SJSA1 (cell line): ENCODE results near the gene RELT. TPM values are rescaled to one million over a fixed set of nuclear protein-coding genes. Genes with fewer than 3 reads are reported as not detected.

Experiments used
- DNase-seq, 2 experiments: peaks; one replicate each; pipeline ENCODE4 v3.0.0-alpha.2; 2015 to 2020; ENCODE audit warnings: low spot score in 2 of 2, low read depth in 1 of 2
- H3K27ac ChIP-seq: fragments of 250-450 bp; sonication (Bioruptor Pico); 2 replicates; pipeline ENCODE4 v1.5.1; 2020; ENCODE audit warnings: mild to moderate bottlenecking, moderate library complexity
- H3K27me3 ChIP-seq: fragments of 250-450 bp; sonication (Bioruptor Pico); replicated peaks from 2 replicates; pipeline ENCODE4 v1.5.1; 2020; ENCODE audit warnings: mild to moderate bottlenecking, moderate library complexity
- H3K36me3 ChIP-seq: fragments of 250-450 bp; sonication (Bioruptor Pico); 2 replicates; pipeline ENCODE4 v1.5.1; 2020; ENCODE audit warnings: mild to moderate bottlenecking
- H3K4me1 ChIP-seq: fragments of 250-450 bp; sonication (Bioruptor Pico); replicated peaks from 2 replicates; pipeline ENCODE4 v1.6.1; 2021; ENCODE audit warnings: mild to moderate bottlenecking
- H3K4me3 ChIP-seq: fragments of 250-450 bp; sonication (Bioruptor Pico); 2 replicates; pipeline ENCODE4 v1.5.1; 2020; ENCODE audit warnings: mild to moderate bottlenecking
- H3K9me3 ChIP-seq: fragments of 250-450 bp; sonication (Bioruptor Pico); replicated peaks from 2 replicates; pipeline ENCODE4 v1.5.1; 2020; ENCODE audit warnings: mild to moderate bottlenecking
- total RNA-seq: library from RNA; depleted of rRNA; stranded (reverse); fragments of >200 nt; shearing (Covaris generic); gene quantifications from 2 replicates; pipeline ENCODE4 v1.2.3, GENCODE V29; 2014

RELT gene
- total RNA-seq, 1 experiment from 2014 or later: 13.2 TPM

DNA sequence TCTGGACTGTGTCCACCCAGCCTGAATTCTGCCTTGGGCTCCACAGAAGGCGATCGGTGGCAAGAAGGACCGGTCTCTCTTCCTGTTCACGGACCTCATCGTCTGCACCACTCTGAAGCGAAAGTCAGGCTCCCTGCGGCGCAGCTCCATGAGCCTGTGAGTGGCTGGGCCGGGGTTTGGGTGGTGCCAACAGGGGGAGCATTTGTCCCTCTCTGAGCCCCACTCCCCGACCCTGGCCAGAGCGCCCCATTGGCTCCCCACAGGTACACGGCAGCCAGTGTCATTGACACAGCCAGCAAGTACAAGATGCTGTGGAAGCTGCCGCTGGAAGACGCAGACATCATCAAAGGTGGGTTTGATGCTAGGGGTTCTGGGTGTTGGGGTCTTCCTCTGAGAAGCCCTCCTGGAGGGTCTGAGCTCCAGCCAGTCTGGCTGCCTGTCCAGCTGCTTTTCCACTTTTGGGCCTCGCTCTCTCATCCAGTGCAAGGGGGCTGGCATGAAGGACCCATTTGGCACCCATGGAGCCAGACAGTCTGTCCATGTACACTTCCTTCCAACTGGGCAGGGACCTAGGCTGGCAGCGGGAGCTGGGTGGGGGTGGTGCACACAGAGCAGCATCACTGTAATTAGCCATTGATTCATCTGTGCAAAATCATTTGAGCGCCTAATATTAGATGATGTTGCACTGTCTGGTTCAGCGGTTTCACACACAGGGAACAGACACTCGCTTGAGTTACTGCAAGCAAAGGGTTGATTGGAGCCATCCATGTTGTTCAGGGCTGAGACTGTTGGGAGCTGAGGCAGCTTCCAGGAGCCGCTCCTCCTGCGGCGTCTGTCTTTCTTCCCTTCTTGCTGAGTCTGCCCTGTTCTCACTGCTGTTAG is 19.0 kb upstream of the RELT start:
- H3K4me1 ChIP-seq: no peaks in the 10 kb centered on the region
- peaks cover 19% of the 10 kb centered on the region for H3K36me3 ChIP-seq

DNA sequence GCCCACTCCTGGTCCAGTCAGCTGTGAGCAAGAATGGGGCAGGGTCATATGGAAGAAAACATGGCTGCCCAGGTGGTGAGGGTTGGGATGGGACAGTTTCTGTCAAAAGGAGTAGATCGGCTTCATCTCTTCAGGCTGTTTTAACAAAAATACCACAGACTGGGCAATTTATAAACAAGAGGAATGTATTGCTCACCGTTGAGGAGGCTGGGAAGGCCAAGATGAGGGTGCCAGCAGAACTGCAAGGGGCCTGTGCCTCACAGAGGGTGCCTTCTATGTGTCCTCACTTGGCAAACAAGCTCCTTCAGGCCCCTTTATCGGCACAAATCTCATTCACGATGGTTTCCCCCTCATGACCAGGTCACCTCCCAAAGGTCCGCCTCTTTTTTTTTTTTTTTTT is 18.1 kb upstream of the RELT start:
- DNase-seq: no peak
- Histone ChIP-seq H3K4me3 (no peak overlapping the region), H3K36me3 (peaks cover 28% of the 10 kb centered on the region), H3K27ac (no peak overlapping the region), H3K4me1 (no peaks in the 10 kb centered on the region), H3K9me3 (no peaks in the 10 kb centered on the region), H3K27me3 (no peaks in the 10 kb centered on the region)

More for the DNA sequence above, 19.0 kb upstream of the RELT start:
- Histone ChIP-seq H3K9me3 (no peaks in the 10 kb centered on the region), H3K27ac (no peak overlapping the region), H3K4me3 (no peak overlapping the region), H3K27me3 (no peaks in the 10 kb centered on the region)
- DNase-seq: no peak

DNA sequence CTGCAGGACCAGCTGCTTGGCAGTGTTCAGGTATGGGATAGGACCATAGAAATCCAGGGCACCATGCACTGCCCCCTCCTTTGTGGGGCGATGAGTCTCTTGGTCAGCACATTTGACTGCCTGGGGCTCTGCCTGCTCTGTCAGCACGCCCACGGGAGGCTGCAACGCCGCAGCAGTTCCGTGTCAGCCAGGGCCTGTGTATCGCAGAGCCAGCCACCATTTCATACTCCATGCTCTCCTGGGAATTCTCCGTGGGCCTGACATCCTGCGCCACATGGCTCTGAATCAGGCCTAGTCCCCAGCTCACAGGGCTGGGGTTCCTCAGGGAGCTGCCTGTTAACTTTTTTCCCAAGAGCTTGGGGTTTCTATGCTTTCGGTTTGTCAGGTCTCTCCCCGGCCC is 16.9 kb upstream of the RELT start:
- no peaks in the 10 kb centered on the region for H3K9me3 ChIP-seq
- no peak overlapping the region for H3K4me3 ChIP-seq
- no peak overlapping the region for H3K27ac ChIP-seq
- no peaks in the 10 kb centered on the region for H3K4me1 ChIP-seq
- H3K27me3 ChIP-seq: no peaks in the 10 kb centered on the region
- peaks cover 37% of the 10 kb centered on the region for H3K36me3 ChIP-seq
- DNase-seq: no peak

DNA sequence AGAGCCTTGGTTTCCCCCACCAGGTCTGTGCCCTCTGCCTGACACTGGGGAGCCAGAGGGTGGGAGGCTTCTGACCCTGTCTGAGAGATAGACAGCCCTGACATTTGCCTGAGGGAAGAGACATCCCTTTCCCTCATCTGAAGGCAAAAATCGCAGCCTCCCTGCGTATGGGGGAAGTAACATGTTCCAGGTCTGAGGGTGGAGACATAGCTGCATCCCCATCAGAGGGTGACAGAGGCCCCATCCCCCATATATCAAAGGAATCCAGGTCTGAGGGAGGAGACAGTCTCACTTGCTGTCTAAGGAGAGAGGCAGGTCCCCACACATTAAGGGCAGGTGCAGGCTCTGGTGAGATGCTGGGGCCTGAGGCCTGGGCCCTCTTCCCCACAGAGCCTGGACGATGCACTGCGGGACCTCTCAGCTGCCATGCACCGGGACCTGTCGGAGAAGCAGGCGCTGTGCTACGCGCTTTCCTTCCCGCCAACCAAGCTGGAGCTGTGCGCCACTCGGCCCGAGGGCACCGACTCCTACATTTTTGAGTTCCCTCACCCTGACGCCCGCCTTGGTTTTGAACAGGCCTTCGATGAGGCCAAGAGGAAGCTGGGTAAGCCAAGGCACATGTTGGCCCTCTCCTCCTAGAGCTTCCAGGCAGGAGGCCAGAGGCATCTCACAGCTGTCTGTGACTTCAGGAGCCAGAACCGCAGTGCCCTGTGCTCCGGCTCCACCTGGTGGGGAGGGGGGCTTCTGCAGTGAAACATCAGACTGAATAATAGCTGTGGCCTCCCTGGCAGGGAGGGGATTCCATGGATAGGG is 16.1 kb upstream of the RELT start:
- no peak for DNase-seq
- H3K9me3 ChIP-seq: no peaks in the 10 kb centered on the region
- peaks cover 41% of the 10 kb centered on the region for H3K36me3 ChIP-seq
- no peaks in the 10 kb centered on the region for H3K27me3 ChIP-seq
- H3K4me3 ChIP-seq: no peak overlapping the region
- H3K4me1 ChIP-seq: no peaks in the 10 kb centered on the region
- H3K27ac ChIP-seq: no peak overlapping the region

DNA sequence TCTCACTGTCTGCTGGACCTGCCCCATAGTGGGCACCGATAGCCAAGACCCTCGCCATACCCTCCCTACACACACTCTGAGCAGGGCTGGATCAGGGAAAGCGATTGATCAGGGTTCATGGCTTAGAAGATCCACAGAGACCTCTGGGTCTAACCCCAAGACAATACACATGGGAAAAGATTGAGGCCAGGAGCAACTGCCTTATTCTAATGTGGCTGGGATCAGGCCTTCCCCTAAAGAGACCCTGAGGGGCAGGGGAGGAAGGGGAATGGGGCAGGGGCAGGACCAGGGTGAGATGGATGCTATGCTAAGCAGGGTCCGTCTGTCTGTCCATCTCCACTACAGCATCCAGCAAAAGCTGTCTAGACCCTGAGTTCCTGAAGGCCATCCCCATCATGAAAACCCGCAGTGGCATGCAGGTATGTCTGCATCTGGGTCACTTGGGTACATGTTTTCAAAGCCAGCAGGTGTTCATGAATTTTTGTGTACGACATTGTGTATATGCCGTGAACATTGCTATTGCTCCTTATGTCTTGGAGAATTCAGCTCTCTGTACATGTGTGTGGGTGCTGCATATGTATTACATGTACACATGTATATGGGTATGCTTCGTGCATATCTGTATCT is 15.3 kb upstream of the RELT start:
- H3K4me3 ChIP-seq: no peak overlapping the region
- DNase-seq: no peak
- no peak overlapping the region for H3K27ac ChIP-seq
- no peaks in the 10 kb centered on the region for H3K27me3 ChIP-seq
- no peaks in the 10 kb centered on the region for H3K9me3 ChIP-seq
- H3K4me1 ChIP-seq: no peaks in the 10 kb centered on the region
- H3K36me3 ChIP-seq: peaks cover 46% of the 10 kb centered on the region

DNA sequence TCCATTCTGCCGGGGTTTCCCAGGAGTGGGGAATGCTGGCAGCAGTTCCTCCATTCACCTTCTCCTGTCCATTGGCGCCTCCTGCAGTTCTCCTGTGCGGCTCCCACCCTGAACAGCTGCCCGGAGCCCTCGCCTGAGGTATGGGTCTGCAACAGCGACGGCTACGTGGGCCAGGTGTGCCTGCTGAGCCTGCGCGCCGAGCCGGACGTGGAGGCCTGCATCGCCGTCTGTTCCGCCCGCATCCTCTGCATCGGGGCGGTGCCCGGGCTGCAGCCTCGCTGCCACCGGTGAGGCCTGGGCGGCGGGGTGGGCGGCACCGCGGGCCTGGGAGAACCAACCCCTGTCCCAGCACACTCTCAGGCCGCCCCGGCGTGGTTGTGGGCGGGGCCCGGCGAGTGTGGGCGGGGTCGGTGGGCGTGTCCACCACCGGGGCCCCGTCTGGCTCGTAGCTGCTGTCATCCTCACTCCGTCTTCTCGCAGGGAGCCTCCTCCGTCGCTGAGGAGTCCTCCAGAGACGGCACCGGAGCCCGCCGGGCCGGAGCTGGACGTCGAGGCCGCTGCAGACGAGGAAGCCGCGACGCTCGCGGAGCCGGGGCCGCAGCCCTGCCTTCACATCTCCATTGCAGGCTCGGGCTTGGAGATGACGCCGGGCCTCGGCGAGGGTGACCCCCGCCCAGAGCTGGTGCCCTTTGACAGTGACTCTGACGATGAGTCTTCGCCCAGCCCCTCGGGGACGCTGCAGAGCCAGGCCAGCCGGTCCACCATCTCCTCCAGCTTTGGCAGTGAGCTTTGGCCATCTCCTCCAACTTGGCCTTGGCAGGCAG is 14.0 kb upstream of the RELT start:
- DNase-seq: no peak
- Histone ChIP-seq H3K27ac (no peak overlapping the region), H3K36me3 (peaks cover 44% of the 10 kb centered on the region), H3K27me3 (no peaks in the 10 kb centered on the region), H3K4me3 (no peak overlapping the region), H3K9me3 (no peaks in the 10 kb centered on the region), H3K4me1 (no peaks in the 10 kb centered on the region)

DNA sequence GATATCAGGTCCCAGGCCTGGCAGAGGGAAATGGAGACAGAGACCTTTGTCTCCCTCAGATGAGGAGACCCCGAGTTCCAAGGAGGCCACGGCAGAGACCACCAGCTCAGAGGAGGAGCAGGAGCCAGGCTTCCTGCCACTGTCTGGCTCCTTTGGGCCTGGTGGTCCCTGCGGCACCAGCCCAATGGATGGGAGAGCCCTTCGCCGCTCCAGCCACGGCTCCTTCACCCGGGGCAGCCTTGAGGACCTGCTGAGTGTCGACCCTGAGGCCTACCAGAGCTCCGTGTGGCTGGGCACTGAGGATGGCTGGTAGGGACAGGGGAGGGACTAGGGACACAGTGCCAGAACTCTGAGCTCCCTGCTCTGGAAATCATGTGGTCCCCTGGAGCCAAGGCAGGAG is 13.1 kb upstream of the RELT start:
- Histone ChIP-seq H3K27ac (no peak overlapping the region), H3K4me3 (no peak overlapping the region), H3K36me3 (peaks cover 44% of the 10 kb centered on the region), H3K9me3 (no peaks in the 10 kb centered on the region), H3K4me1 (no peaks in the 10 kb centered on the region), H3K27me3 (no peaks in the 10 kb centered on the region)
- no peak for DNase-seq

DNA sequence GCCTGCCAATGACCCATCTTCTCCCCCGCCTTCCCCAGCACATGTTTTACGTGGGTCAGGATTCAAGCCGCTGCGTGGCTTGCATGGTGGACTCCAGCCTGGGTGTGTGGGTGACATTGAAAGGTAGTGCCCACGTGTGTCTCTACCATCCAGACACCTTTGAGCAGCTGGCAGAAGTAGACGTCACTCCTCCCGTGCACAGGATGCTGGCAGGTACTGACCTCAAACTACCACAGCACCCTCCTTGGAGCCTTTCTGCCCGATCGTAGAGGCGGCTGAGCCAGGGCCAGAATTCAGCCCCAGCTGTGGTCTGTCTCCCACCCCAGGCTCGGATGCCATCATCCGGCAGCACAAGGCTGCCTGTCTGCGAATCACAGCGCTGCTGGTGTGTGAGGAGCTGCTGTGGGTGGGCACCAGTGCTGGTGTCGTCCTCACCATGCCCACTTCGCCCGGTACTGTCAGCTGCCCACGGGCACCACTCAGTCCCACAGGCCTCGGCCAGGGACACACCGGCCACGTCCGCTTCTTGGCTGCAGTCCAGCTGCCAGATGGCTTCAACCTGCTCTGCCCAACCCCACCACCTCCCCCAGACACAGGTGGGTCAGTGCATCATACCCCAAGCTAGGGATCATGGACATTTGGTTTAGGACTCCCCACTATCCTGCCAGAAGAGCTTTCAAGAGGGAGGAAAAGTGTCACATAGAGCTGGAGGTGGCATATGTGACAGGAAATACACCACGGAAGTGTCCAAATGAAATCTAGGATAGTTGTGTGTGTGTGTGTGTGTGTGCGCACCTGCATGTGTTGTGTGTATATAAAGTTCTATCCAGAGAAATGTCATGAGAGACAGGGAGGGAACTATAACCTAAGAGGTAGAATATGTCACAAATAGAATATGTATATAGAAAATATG is 10.6 kb upstream of the RELT start:
- no peaks in the 10 kb centered on the region for H3K27me3 ChIP-seq
- no peaks in the 10 kb centered on the region for H3K9me3 ChIP-seq
- H3K27ac ChIP-seq: no peak overlapping the region
- H3K4me1 ChIP-seq: no peaks in the 10 kb centered on the region
- H3K36me3 ChIP-seq: peaks cover 33% of the 10 kb centered on the region
- DNase-seq: no peak
- no peak overlapping the region for H3K4me3 ChIP-seq

DNA sequence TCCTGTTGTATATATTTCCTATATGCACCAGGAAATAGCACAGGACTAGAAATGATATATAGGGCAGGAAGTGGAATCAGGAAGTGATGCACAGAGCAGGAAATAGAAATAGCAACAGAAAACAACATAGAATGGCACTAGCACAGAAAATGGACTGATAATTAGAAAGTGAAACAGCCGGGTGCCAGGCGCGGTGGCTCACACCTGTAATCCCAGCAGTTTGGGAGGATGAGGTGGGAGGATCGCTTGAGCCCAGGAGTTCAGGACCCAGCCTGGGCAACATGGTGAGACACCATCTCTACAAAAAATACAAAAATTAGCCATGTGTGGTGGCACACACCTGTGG is 10.0 kb upstream of the RELT start:
- Histone ChIP-seq H3K27me3 (no peaks in the 10 kb centered on the region), H3K4me3 (no peak overlapping the region), H3K9me3 (no peaks in the 10 kb centered on the region), H3K27ac (no peak overlapping the region), H3K4me1 (no peaks in the 10 kb centered on the region), H3K36me3 (peaks cover 32% of the 10 kb centered on the region)
- DNase-seq: no peak

DNA sequence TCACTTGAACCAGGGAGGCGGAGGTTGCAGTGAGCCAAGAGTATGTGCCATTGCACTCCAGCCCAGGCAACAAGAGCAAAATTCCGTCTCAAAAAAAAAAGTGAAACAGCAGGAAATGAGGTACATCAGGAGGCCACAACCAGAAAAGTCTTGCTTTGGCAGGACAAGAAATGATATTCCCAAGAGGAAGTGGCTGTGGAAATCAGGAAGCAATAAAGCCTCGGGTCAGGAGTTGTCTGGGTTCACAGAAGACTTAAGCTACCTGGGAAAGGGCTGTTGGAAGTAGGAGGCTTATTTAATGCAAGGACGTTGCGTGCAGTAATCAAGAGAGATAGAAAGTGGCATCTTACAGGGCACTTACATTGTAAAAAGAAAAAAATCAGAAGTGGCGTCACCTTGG is 9.2 kb upstream of the RELT start:
- DNase-seq: no peak
- Histone ChIP-seq H3K36me3 (peaks cover 30% of the 10 kb centered on the region), H3K9me3 (no peaks in the 10 kb centered on the region), H3K4me3 (no peak overlapping the region), H3K27ac (no peak overlapping the region), H3K27me3 (no peaks in the 10 kb centered on the region), H3K4me1 (no peaks in the 10 kb centered on the region)

DNA sequence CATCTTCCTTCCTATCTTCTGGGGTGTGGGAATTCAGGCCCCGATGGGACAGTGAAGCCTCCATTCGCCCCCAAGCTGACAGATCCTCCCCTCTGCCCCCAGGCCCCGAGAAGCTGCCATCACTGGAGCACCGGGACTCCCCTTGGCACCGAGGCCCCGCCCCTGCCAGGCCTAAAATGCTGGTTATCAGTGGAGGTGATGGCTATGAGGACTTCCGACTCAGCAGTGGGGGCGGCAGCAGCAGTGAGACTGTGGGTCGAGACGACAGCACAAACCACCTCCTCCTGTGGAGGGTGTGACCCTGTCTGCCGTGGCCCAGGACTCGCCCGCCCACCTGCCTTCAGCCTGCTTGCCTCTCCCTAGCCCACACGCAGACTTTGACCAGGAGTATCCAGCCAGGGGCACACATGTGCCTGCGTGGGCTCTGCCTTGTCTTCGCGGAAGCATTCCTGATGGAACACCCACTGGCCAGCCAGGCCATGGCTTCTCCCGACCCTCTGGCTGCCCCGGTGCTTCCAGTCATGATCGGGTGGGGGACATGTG is 8.6 kb upstream of the RELT start:
- Histone ChIP-seq H3K9me3 (no peaks in the 10 kb centered on the region), H3K36me3 (peaks cover 24% of the 10 kb centered on the region), H3K4me3 (no peak overlapping the region), H3K27me3 (no peaks in the 10 kb centered on the region), H3K4me1 (no peaks in the 10 kb centered on the region), H3K27ac (no peak overlapping the region)
- no peak for DNase-seq

DNA sequence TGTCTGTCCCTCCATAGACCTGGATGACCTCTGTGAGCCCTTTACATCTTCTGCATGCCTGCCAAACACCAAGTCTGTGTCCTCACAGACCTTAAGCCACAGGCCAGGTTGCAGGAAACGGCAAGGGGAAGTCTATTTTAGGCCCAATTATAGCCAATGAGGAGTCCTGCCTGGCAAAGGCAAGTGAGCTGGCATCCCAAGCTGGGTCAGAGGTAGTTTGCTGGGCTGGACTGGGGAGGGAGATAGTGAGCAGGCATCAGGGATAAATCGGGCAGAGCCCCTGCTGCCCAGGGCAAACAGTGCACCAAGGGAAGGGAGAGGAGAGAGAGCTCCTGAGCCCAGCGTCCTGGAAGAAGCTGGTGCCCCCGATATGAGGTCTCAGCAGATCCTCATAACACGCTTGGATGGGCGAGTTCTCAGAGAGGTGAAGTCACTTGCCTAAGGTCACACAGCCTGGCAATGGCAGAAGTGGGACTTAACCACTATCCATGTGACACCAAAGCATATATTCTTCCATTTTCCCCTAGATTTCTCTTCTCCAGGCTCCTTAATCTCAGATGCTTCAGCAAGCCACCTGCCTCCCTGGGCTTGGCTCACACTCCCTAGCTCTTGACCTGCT is 3.7 kb upstream of the RELT start:
- H3K4me3 ChIP-seq: no peak overlapping the region
- no peaks in the 10 kb centered on the region for H3K9me3 ChIP-seq
- H3K36me3 ChIP-seq: peaks cover 8% of the 10 kb centered on the region
- H3K27me3 ChIP-seq: no peaks in the 10 kb centered on the region
- DNase-seq: no peak
- H3K27ac ChIP-seq: no peak overlapping the region
- peaks cover 11% of the 10 kb centered on the region for H3K4me1 ChIP-seq
